Epidermal melanocyte (primary cell): ENCODE data around the gene SERPINA4.
"Not testable (repeated sequence)": the region's sequence is repeated elsewhere in the genome, so short reads cannot be mapped to it uniquely, and the experiment has no call there.

ENCODE experiments used
- DNase-seq: peaks from one replicate; pipeline ENCODE4 v3.0.0; 2011; ENCODE audit warnings: low spot score; ENCODE audit not compliant: insufficient read length

SERPINA4 gene

GRCh38 chr14:94569381-94570001 is 8.2 kb downstream of the SERPINA4 start:
- no peak for DNase-seq

DNA sequence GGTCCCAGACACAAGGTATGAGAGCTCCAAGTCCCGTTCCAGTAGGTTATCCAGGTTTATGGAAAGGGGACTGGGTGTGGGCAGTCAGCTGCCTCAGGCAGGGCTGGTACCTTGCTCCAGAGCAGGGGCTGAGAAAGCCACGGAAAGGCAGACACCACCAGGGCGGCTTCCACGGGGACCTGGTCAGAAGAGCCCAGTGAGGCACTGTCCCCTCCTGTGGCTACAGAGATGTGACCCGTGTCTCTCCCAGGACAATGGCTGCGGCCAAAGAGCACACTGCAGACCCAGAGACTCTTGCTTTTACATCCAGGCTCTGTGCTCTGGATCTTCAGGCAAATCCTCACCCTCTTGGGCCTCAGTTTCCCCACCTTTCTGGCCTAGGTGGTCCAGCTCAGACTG is 8.8 kb downstream of the SERPINA4 start:
- no peak for DNase-seq

DNA sequence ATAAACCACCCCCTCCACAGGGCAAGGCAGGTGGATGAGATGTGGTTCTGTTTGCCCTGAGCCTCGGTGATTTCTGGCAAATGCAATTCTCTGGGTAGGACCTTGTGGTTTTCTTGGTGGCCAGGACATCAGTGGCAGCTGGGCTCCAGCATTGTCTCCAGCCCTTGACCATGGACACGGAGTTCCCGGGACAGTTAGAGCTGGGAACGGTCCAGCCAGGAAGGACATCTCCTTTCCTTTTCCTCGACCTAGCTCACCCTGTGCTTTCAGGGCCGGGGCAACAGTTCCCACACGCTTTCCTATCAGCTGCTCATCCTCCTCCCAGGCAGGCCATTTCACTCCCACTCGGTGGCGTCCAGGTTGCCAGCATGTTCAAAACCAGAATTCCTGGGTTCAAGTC is 9.2 kb downstream of the SERPINA4 start:
- no peak for DNase-seq

- DNase-seq: no peak
Measured at GRCh38 chr14:94571395-94571794, 10.2 kb downstream of the SERPINA4 start.

DNA sequence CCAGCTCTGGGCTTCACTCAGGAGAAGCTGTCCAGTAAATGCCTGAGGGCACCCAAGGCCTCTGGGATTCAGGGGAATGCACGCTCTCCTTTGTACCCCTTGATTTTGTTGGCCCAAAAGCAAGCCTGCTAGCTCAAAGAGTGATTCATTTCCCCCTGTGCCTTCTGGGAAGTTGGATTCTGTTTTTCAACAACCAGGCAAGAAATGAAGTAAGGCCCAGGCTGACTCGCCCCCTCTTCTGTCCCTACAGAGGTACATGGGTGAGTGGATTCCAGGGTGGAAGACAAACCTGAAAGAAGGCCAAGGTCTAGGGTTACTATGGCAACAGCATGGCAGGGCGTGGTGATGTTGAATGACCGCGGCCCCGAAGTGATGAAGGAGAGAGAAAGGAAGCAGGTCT is 10.7 kb downstream of the SERPINA4 start:
- no peak for DNase-seq

- DNase-seq: no peak
Measured at GRCh38 chr14:94572637-94573303, 11.5 kb downstream of the SERPINA4 start.

GRCh38 chr14:94573475-94574277 is 12.4 kb downstream of the SERPINA4 start:
- DNase-seq: no peak

DNA sequence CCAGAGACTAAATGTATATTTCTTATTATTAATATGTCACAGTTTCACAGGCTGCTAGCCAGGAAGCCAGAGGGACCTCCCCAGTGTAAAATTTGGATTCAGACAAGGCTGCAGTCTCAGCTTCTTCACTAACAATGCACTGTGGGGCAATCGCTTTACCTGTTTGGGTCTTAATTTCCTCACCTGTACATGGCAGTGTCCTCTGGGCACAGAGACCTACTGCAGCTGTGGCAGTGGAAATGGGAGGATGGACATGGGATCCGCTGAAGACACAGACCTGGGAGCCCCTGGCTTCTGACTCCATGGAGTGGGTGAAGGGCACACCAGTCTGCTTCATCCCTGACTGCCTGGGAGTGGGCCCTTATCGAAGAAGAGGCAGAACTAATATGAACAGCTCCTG is 13.1 kb downstream of the SERPINA4 start:
- DNase-seq: no peak

- DNase-seq: no peak
Measured at GRCh38 chr14:94575730-94576585, 14.7 kb downstream of the SERPINA4 start.

DNA sequence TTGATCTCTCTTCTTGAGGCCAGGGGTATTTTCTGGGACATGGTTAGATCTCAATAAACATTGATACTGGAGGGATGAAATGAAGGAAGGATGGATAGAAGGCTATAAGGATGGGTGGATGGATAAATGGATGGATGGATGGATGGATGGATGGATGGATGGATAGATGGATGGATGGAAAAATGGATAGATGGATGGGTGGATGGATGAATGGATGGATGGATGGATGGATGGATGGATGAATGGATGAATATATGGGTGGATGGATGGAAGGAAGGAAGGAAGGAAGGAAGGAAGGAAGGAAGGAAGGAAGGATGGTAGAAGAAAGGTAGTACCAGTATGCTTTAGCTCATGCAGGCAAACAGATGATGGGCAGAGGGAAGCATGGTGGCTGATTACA is 16.2 kb downstream of the SERPINA4 start:
- DNase-seq: not testable (repeated sequence)

DNA sequence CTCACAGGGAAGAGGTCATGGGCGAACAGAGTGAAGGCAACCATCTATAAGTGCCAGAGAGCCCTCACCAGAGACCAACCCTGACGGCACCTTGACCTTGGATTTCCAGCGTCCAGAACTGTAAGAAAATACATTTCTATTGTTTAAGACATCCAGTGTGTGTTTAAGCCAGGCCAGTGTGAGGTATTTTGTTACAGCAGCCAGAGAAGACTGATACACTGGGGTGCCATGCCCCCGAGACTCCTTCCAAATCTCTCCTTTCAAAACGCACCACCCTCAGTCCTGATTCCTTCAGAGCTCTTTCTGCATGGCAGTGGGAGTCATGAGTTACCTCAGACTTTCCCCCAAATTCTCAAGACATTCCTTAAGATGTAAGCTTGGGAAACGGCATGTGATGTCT is 17.5 kb downstream of the SERPINA4 start:
- no peak for DNase-seq

- no peak for DNase-seq
Measured at GRCh38 chr14:94581127-94581999, 20.1 kb downstream of the SERPINA4 start, which contains the start of gene SERPINA5. Gene SERPINA5 (plus strand): TSS chr14:94581426. CDS start chr14:94587363, 5,937 bp downstream.

DNA sequence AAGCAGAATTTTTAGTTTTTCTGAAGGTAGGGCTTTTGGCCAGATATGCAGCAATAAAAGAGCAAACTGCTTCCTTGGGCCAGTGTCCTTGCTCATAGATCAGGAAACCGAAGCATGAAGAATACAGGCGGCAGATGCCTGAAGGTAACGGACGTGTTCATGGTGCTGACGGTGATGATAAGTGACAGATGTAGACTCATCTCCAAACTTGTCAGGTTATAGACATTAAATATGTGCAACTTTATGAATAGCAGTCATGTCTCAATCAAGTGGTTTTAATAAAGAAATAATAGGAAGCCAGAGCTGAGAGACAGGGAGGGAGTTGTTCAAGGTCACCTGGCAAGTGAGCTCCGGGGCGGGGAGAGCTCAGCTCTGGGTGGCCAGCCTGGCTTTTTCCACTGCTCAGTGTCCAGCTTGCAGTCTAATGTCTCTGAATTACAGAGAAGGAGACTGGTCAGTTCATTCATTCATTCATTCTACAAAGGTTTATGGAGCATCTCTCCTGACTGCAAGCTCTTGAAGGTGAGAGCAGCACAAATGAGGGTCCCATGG is 21.0 kb downstream of the SERPINA4 start:
- no peak for DNase-seq

DNA sequence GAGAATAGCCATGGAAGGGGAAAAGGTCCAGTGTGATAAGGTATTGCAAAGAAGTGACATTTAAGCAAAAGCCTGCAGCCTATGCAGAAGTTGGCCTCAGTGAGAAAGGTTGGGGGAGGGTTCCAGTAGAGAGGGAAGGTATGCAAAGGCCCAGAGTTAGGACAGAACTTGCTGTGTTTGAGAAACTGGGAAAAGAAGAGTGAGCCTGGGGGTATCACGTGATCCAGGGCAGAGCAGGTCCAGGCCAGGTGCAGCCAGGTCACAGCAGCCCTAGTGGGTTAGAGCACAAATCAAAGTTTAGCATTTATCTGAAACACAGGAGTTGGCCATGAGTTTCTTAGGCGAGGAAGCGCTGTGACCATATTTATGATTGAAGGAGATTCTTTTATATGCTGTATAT is 21.6 kb downstream of the SERPINA4 start:
- no peak for DNase-seq

DNA sequence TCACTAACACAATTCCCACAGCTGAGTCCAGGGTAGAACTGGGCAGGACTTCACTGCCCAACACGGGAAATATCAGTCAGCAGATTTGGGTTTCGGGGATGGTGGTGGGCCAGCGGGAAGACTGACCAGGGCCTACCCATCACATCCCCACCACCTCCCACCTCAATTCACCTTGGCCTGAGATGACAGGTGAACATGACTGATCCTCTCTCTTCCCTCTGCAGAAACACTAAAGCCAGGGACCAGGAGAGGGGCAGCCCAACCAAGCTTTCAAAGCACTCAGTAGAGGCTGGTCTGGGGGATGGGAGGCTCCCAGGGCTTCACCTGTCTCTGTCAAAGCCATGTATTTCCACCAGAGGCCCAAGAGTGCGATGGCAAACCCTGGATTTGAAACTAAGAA is 22.3 kb downstream of the SERPINA4 start:
- DNase-seq: no peak

GRCh38 chr14:94584591-94585280 is 23.5 kb downstream of the SERPINA4 start:
- DNase-seq: no peak

DNA sequence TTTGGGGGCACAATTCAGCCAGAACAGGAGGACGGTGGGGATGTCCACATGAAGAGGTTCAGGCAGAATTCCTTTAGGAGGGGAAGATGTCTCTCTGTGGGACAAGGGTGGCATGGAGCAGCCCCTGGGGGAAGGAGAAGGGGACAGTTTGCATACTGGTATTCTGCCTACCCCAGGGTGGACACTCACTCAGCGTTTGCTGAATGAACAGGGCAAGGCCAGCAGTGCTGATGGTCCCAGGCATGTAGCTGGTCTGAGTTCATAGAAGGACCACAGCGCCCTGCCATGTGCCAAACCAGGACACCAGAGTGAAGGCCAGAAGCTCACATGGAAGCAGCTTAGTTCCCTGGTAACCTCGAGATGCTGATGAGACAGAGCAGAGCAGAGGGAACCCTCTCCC is 25.4 kb downstream of the SERPINA4 start:
- no peak for DNase-seq

DNA sequence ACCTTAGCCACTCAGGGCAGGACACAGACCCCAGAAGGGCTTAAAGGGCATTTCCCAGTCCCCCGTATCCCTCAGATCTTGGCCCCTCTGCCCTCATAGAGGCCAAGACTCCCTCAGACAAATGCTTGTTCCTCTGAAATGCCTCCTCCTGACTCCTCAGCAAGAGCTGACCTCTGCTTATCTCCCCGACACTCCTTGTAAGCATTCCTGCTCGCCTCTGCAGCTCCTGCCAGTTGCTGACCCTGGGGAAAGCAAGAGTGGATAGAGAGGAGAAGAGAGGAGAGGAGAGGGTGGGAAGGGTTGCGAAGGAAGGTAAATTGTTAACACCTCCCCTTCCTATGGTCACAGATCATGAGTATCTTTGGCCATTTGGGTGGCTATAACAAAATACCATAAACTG is 27.1 kb downstream of the SERPINA4 start:
- no peak for DNase-seq

GRCh38 chr14:94591073-94591472 is 29.8 kb downstream of the SERPINA4 start:
- DNase-seq: no peak

- no peak for DNase-seq
Measured at GRCh38 chr14:94591871-94592270, 30.6 kb downstream of the SERPINA4 start.
